HG02759 (cell line): ENCODE measurements around the gene USP15.
"Not testable (repeated sequence)": the region's sequence is repeated elsewhere in the genome, so short reads cannot be mapped to it uniquely, and the experiment has no call there.

Experiments
- ATAC-seq: cut with Tn5 transposase; IDR thresholded peaks from one replicate; pipeline ENCODE4 v1.9.1; 2021; ENCODE audit warnings: mild to moderate bottlenecking, moderate library complexity; ENCODE audit not compliant: unreplicated experiment

The USP15 gene

GRCh38 chr12:62319058-62319457, 58.9 kb downstream of the USP15 start:
- ATAC-seq, result no peak

- ATAC-seq, result no peak
These were observed 59.9 kb downstream of the USP15 start for GRCh38 chr12:62320054-62320453.

- ATAC-seq, result no peak
These were observed 63.2 kb downstream of the USP15 start for GRCh38 chr12:62323386-62323785.

- no peak for ATAC-seq
These were observed 68.2 kb downstream of the USP15 start for GRCh38 chr12:62328296-62328921.

GRCh38 chr12:62331306-62331705, 71.1 kb downstream of the USP15 start:
- no peak for ATAC-seq

GRCh38 chr12:62332598-62332997, 72.4 kb downstream of the USP15 start:
- no peak for ATAC-seq

- no peak for ATAC-seq
These were observed 74.9 kb downstream of the USP15 start for GRCh38 chr12:62335057-62335456.

GRCh38 chr12:62335796-62336195, 75.6 kb downstream of the USP15 start:
- no peak for ATAC-seq

- ATAC-seq, result not testable (repeated sequence)
These were observed 77.4 kb downstream of the USP15 start for GRCh38 chr12:62337643-62338042.

GRCh38 chr12:62342614-62343303, 82.6 kb downstream of the USP15 start:
- not testable (repeated sequence) for ATAC-seq

GRCh38 chr12:62343304-62344120, 83.3 kb downstream of the USP15 start:
- not testable (repeated sequence) for ATAC-seq

- not testable (repeated sequence) for ATAC-seq
These were observed 84.7 kb downstream of the USP15 start for GRCh38 chr12:62344731-62345556.

GRCh38 chr12:62345667-62346066, 85.5 kb downstream of the USP15 start:
- ATAC-seq, result no peak

- ATAC-seq, result no peak
These were observed 86.6 kb downstream of the USP15 start for GRCh38 chr12:62346817-62347216.

- no peak for ATAC-seq
These were observed 87.9 kb downstream of the USP15 start for GRCh38 chr12:62347922-62348650.

GRCh38 chr12:62350554-62350953, 90.3 kb downstream of the USP15 start:
- ATAC-seq, result no peak

- ATAC-seq, result no peak
These were observed 91.1 kb downstream of the USP15 start for GRCh38 chr12:62351326-62351725.

GRCh38 chr12:62361048-62361447, 100.8 kb downstream of the USP15 start:
- no peak for ATAC-seq

GRCh38 chr12:62363506-62363905, 103.3 kb downstream of the USP15 start:
- ATAC-seq, result no peak

- ATAC-seq, result not testable (repeated sequence)
These were observed 104.5 kb downstream of the USP15 start for GRCh38 chr12:62364697-62365096.
